G401.6 (cell line): ENCODE measurements around the gene RBM47.

ENCODE experiments used
- FAIRE-seq: peaks from 2 replicates; lab custom pipeline; 2012; peaks lifted over from hg19 to GRCh38; lab: Jason Lieb, UNC

RBM47 gene

DNA sequence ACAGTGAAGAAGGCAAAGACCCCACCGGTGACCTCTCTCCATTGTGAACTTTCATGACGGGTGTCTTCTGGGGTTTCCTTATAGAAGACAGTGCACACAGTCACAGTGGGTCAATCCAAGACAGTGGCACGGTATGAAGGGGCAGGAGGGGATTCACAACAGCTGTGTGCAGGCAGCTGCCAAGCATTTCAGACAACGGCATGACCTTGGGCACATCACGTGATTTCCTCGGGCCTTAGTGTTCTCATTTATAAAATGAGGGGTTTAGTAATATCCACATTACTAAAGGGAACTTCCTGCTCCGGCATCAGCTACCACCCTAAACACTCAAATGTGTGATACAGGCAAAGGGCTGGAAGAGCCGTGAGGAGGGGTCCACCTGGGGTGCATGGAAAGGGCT is 42.9 kb downstream of the RBM47 start:
- no peak for FAIRE-seq

DNA sequence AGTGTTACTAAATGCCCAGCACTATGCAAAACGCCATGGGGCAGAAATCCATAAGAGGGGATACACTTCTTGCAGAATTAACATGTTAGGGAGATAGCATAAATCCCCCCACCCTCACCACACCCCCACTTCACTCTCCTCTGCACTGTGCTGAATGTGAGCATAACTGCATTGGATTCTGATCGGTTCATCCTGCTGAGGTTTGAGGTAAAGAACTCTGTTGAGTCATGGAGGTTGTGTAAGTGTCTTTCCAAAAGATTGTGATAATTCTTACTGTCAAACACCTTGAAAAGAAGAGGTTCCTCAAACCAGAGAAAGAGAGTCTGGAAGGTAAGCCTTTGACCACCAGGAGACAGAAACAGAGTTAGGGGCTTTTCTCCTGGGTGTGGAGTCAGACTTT is 43.6 kb downstream of the RBM47 start:
- FAIRE-seq: no peak

DNA sequence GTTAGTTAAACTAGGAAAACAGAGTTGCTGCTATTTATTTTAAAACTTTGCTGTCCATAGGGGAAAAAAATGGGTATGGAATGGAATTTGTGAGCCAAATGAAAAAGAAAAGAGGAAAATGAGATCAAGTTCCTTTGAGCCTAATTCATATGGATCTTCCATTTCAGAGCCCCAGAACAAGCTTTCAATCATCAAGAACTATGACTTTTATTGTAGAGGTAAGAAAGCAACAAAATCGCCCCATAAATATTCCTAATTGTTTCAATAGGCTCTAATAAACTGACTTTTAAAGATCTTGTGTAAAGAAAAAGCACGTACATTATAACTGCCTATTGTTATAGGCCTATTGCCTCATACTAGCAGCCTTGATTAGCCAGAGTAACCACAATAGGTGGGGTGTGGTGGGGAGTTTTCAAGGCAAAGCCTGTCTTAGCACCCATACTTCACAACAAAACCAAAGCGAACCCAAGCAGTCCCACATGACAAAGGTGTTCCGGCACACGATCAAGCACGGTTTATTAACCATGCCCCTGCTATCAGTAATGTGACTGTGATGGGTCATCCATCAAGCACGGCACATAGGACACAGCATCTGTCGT is 44.4 kb downstream of the RBM47 start:
- FAIRE-seq: no peak

DNA sequence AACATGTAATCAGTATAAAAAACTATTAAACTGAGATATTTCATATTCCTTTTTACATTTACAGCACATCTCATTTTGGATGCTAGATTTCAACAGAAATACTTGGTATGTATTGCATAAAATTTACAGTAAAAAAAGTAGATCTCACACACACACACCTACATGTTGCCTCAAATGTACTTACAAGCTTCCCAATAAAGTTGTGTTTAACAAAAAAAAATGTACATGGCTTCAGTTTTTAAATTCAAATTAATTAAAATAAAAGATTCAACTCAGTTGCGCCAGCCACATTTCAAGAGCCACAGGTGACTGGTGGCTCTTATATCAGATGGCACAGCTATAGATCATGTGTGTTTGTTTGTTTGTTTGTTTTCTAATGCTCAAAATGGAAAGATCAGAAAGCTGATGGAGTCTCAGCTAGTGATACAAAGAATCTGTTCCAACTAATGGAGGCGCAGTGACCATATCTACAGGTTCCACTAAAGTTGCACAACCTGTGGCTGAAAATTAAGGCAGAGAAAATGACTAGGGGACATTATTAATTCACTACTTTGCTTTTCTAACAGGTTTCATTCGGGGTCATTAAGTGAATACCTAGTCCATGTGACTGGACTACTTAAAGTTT is 45.0 kb downstream of the RBM47 start:
- no peak for FAIRE-seq

DNA sequence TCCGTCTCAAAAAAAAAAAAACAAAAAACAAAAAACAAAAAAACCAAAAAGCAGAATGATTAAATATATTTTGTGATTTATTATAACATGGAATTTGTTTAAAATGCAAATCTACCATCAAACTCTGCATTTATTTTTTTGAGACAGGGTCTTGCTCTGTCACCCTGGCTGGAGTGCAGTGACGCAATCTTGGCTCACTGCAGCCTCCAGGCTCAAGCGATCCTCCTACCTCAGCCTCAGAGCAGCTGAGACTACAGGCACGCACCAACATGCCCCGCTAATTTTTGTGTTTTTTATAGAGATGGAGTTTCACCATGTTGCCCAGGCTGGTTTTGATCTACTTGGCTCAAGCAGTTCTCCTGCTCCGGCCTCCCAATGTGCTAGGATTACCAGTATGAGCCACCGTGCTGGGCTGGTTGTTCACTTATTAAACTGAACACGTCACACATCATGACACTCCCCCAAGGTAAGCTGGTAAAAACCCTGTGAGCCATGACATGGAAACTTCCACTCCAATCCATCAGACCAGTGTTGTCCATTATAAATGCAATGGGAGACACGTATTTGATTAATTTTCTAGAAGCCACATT is 45.7 kb downstream of the RBM47 start:
- no peak for FAIRE-seq

DNA sequence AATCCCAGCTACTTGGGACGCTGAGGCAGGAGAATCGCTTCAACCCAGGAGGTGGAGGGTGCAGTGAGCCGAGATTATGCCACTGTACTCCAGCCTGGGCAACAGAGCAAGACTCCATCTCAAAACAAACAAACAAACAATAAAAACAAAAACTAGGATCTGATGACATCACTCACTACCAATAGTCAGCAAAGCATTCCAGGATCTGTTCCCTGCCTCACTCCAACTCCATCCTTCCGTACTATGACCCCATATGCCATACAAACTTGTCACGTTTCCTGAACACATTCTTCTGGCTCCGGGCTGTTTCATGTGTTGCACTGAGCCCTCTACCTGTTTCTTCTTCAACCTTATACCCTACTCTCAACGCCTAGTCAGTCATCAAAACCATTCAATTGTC is 47.3 kb downstream of the RBM47 start:
- FAIRE-seq: no peak

DNA sequence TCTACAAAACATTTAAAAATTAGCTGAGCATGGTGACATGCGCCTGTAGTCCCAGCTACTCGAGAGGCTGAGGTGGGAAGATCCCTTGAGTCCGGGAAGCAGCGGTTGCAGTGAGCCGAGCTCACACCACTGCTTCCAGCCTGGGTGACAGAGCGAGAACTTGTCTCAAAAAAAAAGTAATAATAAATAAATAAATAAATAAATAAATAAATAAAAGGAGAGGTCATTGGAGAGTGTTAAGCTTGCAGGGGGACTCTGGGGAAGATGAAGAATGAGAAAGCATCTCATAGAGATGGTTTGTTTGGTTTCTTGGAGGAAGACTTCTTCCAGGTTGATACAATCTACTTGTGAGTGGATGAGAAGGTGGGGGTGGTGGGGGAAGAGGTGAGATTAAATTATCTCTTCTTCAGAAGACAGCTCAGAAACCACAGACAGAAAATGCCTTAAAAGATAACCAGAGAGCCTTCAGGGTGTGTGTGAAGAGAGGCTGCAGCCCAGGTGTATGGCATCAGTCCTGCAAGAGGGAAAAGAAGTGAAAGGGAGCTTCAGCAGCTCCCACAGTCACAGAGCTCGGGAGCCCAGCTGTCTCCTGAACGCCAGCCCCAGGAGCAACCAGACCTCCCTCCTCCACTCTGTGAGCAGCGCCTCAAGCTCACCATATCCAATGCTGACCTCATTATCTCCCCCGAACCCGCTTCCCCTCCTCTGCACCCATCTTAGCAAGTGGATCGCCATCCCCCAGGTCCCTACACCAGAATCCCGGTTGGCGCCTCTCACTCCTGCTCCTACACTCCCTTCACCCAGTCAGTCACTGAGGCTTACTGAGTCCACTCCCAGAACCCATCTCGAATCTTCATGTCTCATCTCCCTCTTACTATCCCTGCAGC is 48.2 kb downstream of the RBM47 start:
- no peak for FAIRE-seq

DNA sequence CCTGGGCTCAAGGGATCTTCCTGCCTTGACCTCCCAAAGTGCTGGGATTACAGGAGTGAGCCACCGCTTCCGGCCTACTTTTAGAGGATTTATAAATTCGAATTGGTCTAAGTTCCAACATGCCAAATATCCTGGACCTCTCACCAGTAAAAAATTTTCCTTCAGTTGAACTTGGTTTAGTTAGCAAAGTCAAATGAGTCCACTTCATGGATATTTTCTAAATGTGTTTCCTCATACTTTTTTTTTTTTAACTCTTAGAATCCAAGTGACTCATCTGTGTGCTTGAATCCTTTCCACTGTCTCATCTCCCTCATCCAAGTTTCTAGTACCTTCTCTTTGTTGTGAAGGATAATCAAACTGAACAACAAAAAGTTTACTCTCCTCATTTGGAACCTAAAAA is 49.7 kb downstream of the RBM47 start:
- peak; percentile 73 for FAIRE-seq

DNA sequence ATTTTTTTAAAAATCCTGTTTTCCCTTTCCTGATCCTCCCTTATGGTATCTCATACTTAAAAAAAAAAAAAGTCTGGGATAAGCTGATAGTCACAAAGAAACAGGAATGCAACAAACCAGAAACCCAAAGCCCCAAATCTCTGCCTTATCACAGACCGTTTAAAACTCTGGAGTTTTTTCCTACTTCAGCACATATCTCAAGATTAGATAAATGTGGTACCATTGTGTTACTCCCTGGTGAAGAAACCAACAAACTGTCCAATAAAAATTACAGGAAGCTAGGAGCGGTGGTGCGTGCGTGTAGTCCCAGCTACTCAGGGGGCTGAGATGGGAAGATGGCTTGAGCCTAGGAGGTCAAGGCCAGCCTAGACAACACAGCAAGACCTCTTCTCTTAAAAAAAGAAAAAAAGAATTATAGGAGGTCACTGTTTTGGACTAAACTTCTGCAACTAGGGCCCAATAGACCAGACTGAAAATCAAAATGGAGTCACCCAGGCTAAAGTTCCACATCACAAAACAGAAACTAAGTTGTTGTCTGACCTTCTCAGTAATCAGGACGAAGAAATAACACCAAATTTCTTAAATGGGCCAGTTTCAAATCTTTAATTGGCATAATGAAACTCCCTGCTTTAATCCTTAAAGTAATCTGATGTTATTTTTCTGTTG is 51.9 kb downstream of the RBM47 start:
- peak; percentile 25 for FAIRE-seq

DNA sequence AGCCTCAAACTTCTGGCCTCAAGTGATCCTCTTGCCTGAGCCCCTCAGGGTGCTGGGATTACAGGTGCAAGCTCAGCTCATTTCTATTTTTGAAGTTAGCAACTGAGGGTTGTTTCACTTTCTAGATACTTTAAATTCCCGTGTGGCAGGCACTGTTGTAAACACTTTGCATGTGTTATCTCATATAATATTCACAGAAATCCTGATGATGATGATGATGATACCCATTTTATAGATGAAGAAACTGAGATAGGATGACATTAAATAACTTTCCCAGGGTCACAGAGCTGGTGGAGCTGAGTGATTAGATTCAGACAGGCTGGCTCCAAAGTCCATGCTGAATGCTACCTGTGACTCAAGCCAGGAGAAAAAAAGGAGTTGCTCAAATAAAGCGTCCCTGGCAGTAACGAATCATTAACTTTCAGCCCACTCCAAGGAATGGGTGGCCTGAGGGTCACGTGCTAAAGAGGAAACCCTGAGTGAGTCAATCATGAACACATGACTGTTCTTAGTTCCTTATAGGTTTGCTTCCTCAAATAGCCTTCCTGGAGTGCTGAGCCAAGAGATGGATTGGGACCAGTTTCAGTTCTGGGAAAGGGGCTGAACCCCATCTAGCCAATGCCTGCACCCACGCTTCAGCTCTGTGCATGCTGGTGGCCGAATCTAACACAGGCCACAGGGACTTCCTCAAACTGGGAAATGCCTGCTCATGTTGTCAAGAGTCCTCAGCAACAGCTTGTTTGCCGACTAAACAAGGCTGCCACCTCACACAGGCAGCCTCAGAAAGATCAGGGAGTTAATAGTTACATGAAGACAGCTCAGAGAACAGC is 52.8 kb downstream of the RBM47 start:
- FAIRE-seq: peak; percentile 100

DNA sequence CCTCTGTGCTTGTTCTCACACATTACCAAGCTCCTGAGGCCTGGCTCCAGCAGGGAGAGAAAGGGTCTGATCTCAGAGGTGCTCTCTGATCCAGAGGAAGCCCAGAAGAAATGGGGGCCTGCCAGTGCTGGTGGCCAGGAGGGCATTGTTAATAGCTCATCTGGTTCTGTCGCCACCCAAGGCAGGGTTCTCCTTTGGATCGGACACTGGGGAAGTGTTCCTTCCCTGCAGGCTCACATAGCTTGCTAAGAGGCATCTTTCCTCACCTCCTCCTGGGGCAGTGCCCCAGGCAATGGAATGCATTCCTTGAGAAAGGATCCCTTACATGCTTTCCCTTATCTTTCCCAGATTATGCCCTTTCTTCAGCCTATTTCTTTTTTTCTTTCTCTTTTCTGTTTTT is 53.8 kb downstream of the RBM47 start:
- FAIRE-seq: no peak

DNA sequence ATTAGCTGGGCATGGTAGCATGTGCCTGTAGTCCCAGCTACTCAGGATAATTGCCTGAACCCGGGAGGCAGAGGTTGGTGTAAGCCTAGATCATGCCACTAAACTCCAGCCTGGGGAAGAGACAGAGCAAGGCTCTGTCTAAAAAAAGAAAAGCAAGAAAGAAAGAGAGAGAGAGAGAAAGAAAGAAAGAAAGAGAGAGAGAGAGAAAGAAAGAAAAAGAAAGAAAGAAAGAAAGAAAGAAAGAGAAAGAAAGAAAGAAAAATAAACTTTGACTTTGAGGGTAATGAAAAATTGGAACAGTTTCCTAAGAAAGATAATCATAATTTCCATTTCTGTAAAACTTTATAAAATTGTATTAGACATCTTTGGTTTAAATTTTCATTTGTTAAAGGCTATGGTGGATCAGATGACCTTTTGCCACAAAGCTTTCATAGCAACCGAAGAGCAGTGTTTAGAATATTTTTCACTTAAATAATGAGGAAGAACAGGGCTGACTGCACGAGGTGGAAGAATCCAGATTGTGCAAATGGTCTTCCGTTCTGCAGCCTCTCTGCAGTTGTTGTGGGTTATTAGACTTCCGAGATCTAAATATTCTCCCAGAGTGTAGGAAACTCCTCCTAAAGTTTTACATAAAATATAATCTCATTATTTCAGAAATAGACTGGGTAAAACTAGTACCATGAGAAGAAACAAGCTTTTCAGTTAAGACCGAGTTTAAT is 55.9 kb downstream of the RBM47 start:
- FAIRE-seq: peak; percentile 55

DNA sequence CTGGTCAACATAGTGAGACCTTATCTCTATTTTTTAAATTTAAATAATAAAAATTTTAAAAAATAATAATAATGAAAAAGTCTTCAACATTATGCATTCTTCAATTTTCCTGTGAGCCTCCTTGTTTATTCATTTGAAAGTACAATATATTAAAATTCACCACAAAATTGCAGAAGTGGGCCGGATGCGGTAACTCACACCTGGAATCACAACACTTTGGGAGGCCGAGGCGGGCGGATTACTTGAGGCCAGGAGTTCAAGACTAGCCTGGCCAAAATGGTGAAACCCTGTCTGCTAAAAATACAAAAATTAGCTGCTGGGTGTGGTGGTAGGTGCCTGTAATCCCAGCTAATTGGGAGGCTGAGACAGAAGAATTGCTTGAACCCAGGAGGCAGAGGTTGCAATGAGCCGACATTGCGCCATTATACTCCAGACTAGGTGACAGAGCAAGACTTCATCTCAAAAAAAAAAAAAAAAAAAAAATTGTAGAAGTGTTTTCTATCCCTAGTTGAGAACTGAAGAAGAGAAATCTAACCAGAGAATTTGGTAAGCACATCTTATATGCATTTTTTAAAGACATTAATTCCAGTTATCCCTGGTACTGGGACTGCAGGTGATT is 56.9 kb downstream of the RBM47 start:
- FAIRE-seq: no peak

DNA sequence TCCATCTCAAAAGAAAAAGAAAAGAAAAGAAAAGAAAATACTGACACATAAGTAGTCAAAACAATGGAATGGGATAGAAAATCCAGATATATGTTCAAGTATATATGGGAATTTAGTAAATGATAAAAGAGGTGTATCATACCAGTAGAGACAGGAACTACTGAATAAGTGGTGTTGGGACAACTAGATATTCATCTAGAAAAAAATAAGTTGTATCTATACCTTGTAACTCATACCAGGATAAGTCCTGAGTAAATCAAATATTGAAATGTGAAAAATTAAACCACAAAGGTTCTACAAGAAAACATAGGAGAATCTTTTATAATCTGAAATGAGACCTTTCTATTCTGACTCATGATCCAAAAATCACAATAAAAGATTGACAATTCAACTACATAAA is 58.5 kb downstream of the RBM47 start:
- no peak for FAIRE-seq

DNA sequence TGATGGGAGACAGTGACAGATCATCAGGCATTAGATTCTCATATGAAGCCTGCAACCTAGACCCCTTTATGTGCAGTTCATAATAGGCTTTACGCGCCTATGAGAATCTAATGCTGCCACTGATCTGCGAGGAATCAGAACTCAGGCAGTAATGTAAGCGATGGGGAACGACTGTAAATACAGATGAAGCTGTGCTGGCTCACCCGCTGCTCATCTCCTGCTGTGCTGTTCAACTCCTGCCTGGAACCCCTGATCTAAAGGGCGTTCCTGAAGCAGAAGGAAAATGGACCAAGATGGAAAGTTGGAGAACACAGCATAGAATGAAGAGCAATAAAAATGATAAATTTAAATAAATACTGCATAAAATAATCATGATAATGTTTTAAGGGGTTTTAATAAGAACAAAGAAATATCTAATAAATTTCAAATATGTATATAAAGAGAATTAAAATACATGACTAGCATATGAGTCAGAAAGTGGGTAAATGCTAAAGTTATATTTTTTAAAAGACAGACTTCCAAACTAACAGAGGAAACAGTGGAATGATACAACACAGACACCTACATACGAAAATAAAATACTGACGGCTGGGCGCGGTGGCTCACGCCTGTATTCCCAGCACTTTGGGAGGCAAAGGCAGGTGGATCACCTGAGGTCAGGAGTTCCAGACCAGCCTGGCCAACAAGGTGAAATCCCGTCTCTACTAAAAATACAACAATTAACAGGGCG is 59.2 kb downstream of the RBM47 start:
- peak; percentile 56 for FAIRE-seq

DNA sequence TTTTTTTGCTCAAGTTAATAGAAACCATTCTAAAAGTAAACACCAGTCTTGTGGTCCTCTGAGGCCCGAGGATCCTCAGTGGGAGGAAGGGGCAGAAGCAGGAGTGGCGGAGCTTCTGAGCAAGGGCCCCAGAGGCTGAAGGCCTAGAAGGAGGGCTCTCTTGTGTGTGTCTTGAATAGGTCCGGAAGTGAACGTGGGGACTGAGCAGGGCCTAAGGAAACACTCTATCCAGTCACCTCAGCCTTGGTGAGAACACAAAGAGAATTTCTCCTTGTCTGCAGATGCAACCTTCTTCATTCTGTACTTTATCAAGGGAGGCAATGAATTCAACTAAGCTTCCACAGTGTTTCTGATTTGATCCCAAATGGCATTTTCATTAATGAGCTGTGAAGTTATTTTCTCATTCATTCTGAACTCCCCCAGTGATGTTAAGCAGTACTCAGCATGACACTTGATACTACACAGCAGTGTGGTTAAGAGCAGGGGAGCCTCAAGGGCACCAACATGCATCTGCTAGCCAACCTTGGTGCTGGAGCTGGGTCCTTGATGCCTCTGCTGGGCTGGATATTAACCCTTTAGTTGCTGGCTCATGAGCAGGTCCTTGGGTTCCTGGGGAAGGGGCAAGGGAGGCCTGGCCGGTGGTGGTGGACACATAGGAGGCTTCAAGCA is 64.7 kb downstream of the RBM47 start:
- no peak for FAIRE-seq

DNA sequence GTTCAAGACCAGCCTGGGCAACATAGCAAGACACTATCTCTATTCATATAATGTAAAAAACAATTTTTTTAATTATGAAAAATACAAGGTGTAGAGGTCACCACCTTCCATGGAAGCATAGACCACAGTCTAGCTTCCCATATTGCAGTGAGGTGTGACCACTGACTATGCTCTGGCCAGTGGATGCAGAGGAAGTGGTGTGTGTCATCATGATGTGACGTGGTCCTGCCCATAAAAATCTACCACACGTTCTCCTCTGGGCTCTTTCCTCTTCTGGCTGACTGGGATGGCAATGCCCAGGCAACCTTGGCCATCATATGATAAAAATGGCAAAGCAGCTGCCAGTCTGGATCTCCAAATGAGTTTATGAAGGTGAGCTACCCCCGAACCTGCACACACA is 65.7 kb downstream of the RBM47 start:
- FAIRE-seq: no peak

DNA sequence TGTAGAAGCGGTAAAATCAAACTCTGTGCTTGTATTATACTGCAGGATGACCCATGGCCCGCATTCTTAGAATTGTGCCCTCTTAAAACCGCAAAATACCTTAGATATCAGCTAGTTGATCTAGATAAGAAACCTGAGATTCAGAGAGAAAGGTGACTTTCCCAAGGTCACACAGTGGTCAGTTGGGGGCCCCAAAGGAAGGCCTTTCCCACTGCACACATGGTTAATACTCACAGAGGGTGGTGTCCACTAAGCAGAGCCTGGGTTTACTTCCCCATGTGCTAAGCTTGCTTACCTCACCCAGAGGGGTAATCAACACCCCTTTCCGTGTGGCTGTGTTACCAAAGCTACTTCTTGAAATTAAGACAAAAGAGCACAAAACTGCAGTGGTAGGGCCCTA is 66.3 kb downstream of the RBM47 start:
- FAIRE-seq: no peak

DNA sequence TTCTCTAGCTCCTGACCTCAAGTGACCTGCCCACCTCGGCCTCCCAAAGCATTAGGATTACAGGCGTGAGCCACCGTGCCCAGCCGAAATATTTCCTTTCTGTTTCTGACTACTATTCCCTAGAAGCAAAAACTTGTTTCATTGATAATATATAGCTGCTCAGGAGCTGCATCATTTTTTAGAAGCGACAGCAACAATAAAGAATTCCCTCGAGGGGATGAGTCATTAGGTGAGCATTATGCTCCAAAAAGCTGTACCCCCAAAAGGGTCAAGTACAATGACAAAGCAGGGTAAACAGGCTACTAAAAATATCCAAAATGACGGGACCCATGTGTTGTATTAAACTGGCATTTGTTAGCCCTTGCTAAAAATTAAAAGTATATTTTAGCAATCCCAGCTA is 67.0 kb downstream of the RBM47 start:
- FAIRE-seq: no peak
